HAP-1 (cell line): ENCODE measurements around the gene MYLK.

Experiments used
- DNase-seq, 2 experiments: peaks; one replicate each; pipeline ENCODE4 v3.0.0-alpha.2; 2016 to 2020; ENCODE audit warnings: low spot score in 2 of 2
- H3K27me3 ChIP-seq: fragments of 250-450 bp; sonication (Bioruptor Pico); 2 replicates; pipeline ENCODE4 v1.5.1; 2020; ENCODE audit warnings: low read depth, mild to moderate bottlenecking, moderate library complexity
- H3K36me3 ChIP-seq: fragments of 250-450 bp; sonication (Bioruptor Pico); replicated peaks from 2 replicates; pipeline ENCODE4 v1.5.1; 2020; ENCODE audit warnings: mild to moderate bottlenecking
- H3K4me1 ChIP-seq: fragments of 250-450 bp; sonication (Bioruptor Pico); 2 replicates; pipeline ENCODE4 v1.5.1; 2020; ENCODE audit warnings: mild to moderate bottlenecking
- H3K4me3 ChIP-seq: fragments of 250-450 bp; sonication (Bioruptor Pico); 2 replicates; pipeline ENCODE4 v1.5.1; 2020; ENCODE audit warnings: mild to moderate bottlenecking, moderate library complexity
- H3K9me3 ChIP-seq: fragments of 250-450 bp; sonication (Bioruptor Pico); 2 replicates; pipeline ENCODE4 v1.5.1; 2020; ENCODE audit warnings: mild to moderate bottlenecking, moderate library complexity
- in situ Hi-C: fragments of 300-500 bp; cut with MboI; formaldehyde crosslinking; loops from 3 replicates; pipeline ENCODE4 v1.14.3; 2020; ENCODE audit warnings: low sequenced_read_pairs, inconsistent platforms, mixed read lengths

Gene MYLK

DNA sequence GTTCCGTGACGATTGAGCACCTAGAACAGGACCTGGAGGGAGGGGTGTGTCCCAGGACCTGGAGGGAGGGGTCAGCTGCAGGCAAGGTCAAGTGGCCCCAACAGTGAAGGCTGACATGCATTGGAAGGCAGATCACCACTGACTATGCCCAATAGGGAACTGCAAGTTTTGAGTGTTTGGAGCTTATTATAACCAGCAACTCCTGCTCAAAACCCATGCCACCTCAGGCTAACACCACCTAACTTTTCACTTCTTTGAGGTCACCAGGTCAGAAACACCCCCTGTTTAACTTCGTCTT lies 93.1 kb downstream of the MYLK start:
- Histone ChIP-seq H3K4me1 (no peaks in the 10 kb centered on the region), H3K4me3 (no peak overlapping the region), H3K27me3 (no peaks in the 10 kb centered on the region), H3K9me3 (no peaks in the 10 kb centered on the region), H3K36me3 (no peaks in the 10 kb centered on the region)
- in situ Hi-C loops, result no loop called here
- DNase-seq, result no peak

DNA sequence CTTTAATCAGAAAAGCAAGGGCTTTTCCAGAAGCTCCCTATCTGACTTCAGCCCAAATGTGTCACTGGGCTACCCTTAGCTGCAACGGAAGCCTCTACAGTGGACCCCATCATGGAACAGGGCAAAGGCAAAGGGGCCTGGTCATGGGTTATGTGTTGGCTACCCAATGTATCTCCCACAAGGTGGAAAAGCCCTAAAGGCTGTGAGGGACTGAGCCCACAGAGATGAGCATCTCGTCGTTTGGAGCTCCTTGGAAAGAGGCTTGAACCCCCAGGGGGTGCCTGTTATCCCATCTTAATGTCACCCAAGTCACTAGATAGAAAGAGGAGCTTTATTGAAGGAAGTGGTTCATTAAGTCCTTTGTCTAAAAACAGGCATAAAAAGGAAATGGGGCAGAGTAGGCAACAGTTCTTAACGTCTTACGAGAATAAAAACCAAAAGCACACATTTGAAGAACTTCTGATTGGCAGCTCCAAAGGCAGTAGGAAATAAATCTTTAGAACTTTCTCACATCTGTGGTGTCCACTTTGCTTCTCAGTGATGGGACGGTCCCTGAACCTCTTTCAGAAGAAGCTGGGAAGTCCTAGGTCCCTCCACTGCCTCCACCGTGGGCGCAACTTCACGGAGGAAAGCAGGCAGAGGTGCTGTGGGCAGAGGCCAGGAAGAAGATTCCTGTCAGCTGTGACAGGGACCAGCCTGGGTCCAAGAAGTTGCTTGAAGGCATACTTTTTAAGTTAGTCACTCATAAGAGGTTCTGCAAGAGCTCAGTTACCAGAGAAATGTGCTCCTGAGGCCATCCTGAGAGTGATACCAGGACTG lies 93.7 kb downstream of the MYLK start:
- Histone ChIP-seq H3K4me3 (no peak overlapping the region), H3K27me3 (no peaks in the 10 kb centered on the region), H3K4me1 (no peaks in the 10 kb centered on the region), H3K36me3 (no peaks in the 10 kb centered on the region), H3K9me3 (no peaks in the 10 kb centered on the region)
- in situ Hi-C loops, result no loop called here
- DNase-seq, result no peak

DNA sequence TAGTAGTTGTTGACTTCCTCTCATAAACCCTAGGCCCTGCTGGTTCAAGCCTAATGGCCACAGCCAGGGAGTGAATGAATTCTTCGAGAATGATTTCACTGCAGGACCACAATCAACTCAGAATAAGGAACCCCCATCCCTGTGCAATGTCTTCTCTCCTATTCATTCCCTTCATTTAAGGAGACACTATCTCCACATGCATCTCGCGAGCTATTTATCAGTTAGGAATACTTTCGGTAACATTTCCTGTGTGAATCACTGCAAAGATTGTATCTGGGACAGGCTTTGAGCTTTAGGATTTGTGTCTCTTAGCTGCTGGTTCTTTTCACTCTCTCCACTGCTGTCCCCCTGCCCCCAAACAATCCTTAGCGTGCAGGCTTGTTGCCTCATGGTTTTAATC lies 94.4 kb downstream of the MYLK start:
- Histone ChIP-seq H3K4me3 (no peak overlapping the region), H3K9me3 (no peaks in the 10 kb centered on the region), H3K27me3 (no peaks in the 10 kb centered on the region), H3K4me1 (no peaks in the 10 kb centered on the region), H3K36me3 (no peaks in the 10 kb centered on the region)
- in situ Hi-C loops, result no loop called here
- DNase-seq, result no peak

DNA sequence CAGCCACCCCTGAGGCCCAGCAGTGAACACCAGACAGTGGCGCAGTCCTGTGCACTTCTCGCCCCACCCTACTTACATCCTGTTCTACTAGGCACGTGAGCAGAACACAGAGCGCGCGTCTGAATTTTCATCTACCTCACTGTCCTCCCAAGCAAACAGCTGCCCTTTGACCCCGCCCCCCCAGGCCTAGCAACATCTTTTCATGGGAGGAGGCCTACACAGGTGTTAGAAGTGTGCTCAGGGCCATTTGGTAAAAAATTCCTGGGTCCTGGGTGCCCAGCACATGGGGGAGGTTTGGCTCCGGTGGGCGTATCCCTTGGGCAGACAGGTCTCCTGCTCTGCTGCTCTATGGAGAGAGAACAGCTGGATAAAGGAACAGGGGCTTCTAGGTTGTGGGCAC lies 95.0 kb downstream of the MYLK start:
- Histone ChIP-seq H3K9me3 (no peaks in the 10 kb centered on the region), H3K27me3 (no peaks in the 10 kb centered on the region)
- in situ Hi-C loops, result no loop called here

DNA sequence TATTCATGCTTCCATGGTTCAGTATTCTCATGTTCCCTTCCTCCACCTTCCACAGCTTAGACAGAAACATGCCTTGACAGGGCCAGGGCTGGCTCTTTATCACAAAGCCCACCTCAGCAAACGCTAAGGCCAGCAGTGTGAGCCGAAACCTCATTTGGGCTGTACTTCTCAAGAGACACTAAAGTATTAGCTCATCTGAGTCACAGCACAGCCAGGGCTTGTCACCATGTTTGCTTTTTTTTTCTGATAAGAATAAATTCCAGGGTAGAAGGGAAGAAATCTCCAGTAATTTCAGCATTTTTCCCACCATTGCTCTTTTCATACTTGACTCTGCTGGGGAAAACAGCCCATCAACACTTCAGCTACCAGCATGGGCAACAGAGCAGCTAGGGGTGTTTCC lies 95.4 kb downstream of the MYLK start:
- in situ Hi-C loops, result no loop called here
- no peak for DNase-seq
- no peaks in the 10 kb centered on the region for H3K36me3 ChIP-seq
- no peaks in the 10 kb centered on the region for H3K27me3 ChIP-seq
- H3K9me3 ChIP-seq, result no peaks in the 10 kb centered on the region
- no peak overlapping the region for H3K4me3 ChIP-seq
- H3K4me1 ChIP-seq, result no peaks in the 10 kb centered on the region

More for the DNA sequence above, 95.0 kb downstream of the MYLK start:
- H3K4me1 ChIP-seq, result no peaks in the 10 kb centered on the region
- no peaks in the 10 kb centered on the region for H3K36me3 ChIP-seq
- H3K4me3 ChIP-seq, result no peak overlapping the region
- DNase-seq, result no peak

DNA sequence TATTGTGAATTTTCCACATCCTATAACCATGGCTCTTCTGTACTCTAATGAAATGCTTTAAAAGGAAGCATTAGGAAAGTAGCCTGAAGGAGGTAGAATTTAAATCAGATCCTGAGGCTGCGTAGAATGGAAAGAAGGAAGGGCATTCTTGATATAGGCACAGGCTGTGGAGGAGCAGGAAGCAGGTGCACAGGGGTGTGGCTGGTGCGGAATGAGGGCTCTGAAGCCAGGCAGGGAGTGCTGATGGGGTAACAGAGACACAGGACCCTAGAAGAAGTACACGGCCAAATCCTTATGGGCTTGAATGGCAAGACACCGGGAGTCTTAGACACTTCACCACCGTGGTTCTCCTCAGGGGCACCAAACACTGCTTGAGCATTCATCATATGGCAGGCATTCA lies 97.0 kb downstream of the MYLK start:
- H3K9me3 ChIP-seq, result no peaks in the 10 kb centered on the region
- no peaks in the 10 kb centered on the region for H3K36me3 ChIP-seq
- 0 out of 2 replicates have a peak, but pooled peaks cover 4% of the 10 kb centered on the region for H3K4me1 ChIP-seq
- no peaks in the 10 kb centered on the region for H3K27me3 ChIP-seq
- in situ Hi-C loops, result no loop called here
- no peak overlapping the region for H3K4me3 ChIP-seq
- no peak for DNase-seq

DNA sequence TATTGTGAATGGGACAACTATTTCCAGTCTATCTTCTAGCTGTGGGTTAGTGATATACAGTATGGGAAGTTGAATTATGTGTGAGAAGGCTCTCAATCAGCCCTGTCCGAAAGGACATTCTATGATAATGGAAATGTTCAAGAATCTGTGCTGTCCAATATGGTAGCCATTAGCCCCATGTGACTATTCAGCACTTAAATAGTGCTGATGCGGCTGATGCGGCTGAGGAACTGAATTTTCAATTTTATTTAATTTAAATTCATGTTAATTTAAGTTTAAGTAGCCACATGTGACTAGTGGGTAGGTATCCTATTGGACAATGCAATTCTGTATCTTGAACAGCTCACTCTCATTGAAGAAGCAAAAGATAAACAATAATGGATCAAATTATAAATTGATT lies 98.5 kb downstream of the MYLK start:
- in situ Hi-C loops, result no loop called here
- no peak overlapping the region for H3K4me3 ChIP-seq
- H3K27me3 ChIP-seq, result no peaks in the 10 kb centered on the region
- 0 out of 2 replicates have a peak, but pooled peaks cover 4% of the 10 kb centered on the region for H3K4me1 ChIP-seq
- H3K36me3 ChIP-seq, result no peaks in the 10 kb centered on the region
- H3K9me3 ChIP-seq, result no peaks in the 10 kb centered on the region
- DNase-seq, result no peak

DNA sequence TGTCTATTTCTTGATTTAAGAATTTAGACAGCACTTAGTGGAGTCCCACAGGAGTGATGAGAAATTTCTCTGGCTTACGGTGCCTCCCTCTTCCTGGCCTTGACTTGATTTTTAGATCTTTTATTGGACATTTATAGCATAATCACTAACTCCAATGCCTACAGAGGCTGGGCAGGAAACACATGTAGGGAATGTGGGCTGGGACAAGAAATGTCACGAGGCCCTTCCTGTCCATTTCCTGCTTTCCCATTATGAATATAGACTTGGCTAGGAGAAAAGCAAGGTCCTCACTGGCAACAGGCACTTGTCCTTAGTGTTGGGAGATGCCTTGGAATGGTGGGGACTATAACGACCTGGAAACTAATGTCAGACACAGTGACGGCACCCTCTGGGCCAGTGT lies 100.3 kb downstream of the MYLK start:
- no peak for DNase-seq
- in situ Hi-C loops, result no loop called here
- H3K9me3 ChIP-seq, result no peaks in the 10 kb centered on the region
- H3K36me3 ChIP-seq, result no peaks in the 10 kb centered on the region
- H3K4me1 ChIP-seq, result 0 out of 2 replicates have a peak, but pooled peaks cover 4% of the 10 kb centered on the region
- no peaks in the 10 kb centered on the region for H3K27me3 ChIP-seq
- H3K4me3 ChIP-seq, result no peak overlapping the region

DNA sequence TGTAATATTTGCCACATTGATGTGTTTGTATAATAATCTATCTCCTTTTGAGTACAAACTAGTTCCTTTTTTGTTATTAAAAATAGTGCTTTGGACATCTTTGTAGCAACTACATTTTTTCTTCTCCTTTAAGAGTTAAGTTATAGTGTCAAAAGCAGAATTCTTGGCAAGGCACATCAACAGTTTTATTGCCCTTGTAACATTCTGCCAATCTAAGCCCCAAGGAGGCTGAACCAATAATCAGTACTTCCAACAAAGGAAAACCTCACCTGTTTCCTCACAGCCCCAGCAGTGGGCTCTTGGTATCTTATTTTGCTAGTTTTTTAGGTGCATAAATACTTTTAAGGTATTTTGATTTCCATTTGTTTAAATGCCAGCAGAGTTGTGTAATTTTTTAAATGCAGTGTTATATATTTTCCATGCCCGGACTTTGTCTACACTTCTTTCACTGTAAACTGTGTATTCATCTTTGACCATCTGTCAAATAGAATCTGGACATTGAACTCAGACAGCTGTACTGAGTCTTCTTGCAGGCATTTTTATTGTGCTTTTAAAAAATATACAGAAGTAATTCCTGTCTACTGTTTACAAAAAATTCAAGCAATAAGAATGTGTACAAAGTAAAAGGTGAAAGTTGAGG lies 101.0 kb downstream of the MYLK start:
- no peak for DNase-seq
- in situ Hi-C loops, result no loop called here
- Histone ChIP-seq H3K36me3 (no peaks in the 10 kb centered on the region), H3K4me1 (0 out of 2 replicates have a peak, but pooled peaks cover 4% of the 10 kb centered on the region), H3K4me3 (no peak overlapping the region), H3K9me3 (no peaks in the 10 kb centered on the region), H3K27me3 (no peaks in the 10 kb centered on the region)

DNA sequence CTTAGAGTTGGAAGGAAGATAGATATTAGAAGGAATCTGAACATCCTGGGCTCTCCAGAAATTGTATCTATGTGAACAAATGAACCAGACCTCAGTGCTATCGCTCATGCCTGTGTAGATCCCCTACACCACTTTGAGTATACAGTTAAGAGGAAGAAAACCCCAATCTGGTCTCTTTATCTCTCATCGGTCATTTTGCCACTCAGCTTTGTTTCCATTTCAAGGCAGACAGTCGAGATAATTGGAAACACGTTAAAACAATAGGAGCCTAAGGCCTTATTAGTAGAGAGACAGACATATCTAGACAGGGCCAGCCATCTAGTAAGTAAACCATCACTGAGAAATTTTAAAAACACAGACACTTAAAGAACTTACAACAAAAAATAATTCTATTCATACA lies 101.6 kb downstream of the MYLK start:
- Histone ChIP-seq H3K27me3 (no peaks in the 10 kb centered on the region), H3K4me3 (no peak overlapping the region), H3K4me1 (0 out of 2 replicates have a peak, but pooled peaks cover 4% of the 10 kb centered on the region), H3K36me3 (no peaks in the 10 kb centered on the region), H3K9me3 (no peaks in the 10 kb centered on the region)
- no peak for DNase-seq
- in situ Hi-C loops, result no loop called here

DNA sequence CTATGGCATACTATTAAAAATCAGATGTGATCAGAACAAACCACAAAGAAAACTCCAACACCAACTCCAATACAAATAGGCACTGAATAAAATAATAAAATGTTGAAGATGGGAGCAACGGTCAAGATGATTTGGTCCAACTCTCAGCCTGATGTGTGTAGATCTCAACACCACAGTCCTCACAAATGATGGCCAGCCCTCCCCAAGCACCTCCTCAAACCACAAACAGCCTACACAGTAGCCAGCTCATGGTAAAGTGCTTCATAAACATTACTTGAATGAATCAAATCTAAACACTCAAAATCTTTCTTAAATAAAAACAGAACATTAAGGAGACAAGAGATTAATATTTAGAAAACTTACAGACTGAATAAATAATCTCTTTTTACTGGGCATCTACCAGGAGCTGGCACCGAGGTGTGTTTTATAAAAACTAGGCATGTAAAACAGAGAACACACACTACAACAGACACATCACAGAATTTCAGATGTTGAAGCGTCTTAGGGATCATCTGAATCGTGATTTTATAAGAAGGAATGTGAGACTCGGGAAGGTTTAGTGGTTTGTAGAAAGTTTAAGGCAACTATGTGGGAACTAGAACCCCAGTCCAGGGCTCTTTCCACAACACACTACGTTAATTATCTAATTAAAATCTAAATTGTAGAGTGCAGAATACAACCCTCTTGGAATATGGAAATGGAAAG lies 102.4 kb downstream of the MYLK start:
- H3K36me3 ChIP-seq, result no peaks in the 10 kb centered on the region
- in situ Hi-C loops, result no loop called here
- H3K27me3 ChIP-seq, result no peaks in the 10 kb centered on the region
- 0 out of 2 replicates have a peak, but pooled peaks cover 4% of the 10 kb centered on the region for H3K4me1 ChIP-seq
- no peak overlapping the region for H3K4me3 ChIP-seq
- DNase-seq, result no peak
- no peaks in the 10 kb centered on the region for H3K9me3 ChIP-seq

DNA sequence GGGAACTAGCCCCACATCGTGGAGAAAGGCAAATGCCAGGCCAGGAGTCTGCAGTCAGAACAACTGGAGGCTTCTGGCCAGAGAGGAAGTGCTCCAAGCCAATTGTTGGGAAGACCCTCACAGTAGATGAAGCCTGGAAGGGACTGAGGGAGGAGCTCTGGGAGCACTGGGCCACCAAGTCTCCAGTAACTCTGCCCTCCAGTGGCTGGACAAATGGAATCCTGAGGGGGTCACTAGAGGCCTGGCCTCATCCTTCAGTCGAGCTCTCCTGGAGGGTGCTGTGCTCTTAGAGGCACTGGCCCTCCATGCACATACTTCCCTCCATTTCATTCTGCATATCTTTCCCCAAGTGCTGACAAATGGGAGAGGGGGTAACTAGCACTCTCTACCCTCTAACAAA lies 103.0 kb downstream of the MYLK start:
- Histone ChIP-seq H3K4me3 (no peak overlapping the region), H3K27me3 (no peaks in the 10 kb centered on the region), H3K9me3 (no peaks in the 10 kb centered on the region), H3K4me1 (0 out of 2 replicates have a peak, but pooled peaks cover 4% of the 10 kb centered on the region), H3K36me3 (no peaks in the 10 kb centered on the region)
- no peak for DNase-seq
- in situ Hi-C loops, result no loop called here

DNA sequence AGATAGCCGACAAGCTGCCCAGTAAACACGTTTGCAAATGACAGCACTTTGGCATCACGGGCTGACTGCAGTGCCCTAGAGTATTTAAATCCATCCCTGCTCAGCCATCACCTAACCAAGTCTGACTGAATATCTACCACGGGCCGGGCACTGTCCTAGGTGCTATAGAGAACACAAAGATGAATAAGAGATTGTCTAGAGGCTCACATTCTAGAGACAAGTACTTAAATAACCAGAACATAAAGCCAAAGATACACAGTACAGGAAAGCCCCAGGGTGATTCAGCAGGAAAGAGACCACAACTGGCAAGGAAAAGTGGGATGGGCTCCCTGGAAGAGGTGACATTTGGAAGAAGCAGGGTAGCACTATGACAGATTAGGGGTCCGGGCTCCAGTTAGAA lies 103.5 kb downstream of the MYLK start:
- DNase-seq, result no peak
- H3K4me3 ChIP-seq, result no peak overlapping the region
- 0 out of 2 replicates have a peak, but pooled peaks cover 4% of the 10 kb centered on the region for H3K4me1 ChIP-seq
- H3K9me3 ChIP-seq, result no peaks in the 10 kb centered on the region
- no peaks in the 10 kb centered on the region for H3K27me3 ChIP-seq
- no peaks in the 10 kb centered on the region for H3K36me3 ChIP-seq
- in situ Hi-C loops, result no loop called here

DNA sequence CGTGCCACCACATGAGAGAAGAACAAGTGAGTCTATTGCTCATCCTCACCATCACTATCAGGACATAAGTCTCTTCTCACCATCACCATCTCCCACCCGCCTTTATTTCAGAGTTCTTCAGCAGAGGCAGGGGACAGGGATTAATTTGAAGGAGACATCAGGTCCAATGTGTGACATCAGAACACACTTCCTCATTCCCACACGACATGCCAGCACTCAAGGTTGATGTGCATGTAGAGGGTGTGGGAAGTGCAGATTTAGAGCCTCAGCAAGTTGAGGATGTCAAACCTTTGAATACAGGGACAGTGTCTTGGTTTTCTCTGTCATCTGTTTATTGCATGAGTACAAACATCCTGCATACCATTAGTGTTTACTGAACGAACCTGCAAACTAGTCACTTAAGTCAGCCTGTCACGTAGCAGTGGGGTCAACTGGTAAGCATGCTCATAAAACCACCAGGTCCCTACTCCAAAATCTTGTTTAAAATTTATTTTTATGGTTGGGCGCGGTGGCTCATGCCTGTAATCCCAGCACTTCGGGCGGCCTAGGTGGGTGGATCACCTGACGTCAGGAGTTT lies 104.4 kb downstream of the MYLK start:
- 0 out of 2 replicates have a peak, but pooled peaks cover 4% of the 10 kb centered on the region for H3K4me1 ChIP-seq
- no peak for DNase-seq
- H3K9me3 ChIP-seq, result no peaks in the 10 kb centered on the region
- no peak overlapping the region for H3K4me3 ChIP-seq
- in situ Hi-C loops, result no loop called here
- H3K27me3 ChIP-seq, result no peaks in the 10 kb centered on the region
- H3K36me3 ChIP-seq, result no peaks in the 10 kb centered on the region
